Fibroblast of lung (primary cell): ENCODE measurements around the gene NTN1. TPM values are rescaled to one million over a fixed set of nuclear protein-coding genes. Genes with fewer than 3 reads are reported as not detected.

Experiments used
- DNase-seq, 2 donors: peaks; one replicate each; pipeline versions ENCODE4 v3.0.0 to v3.0.0-alpha.2; 2010; ENCODE audit warnings: low read depth in 2 of 2
- H2AFZ ChIP-seq: 2 replicates; pipeline ENCODE4 v1.5.1; 2012; ENCODE audit warnings: low read length, control low read depth, inconsistent platforms
- H3K27ac ChIP-seq: 2 replicates; pipeline ENCODE4 v1.5.1; 2011; ENCODE audit warnings: low read length, control low read depth; ENCODE audit not compliant: insufficient read depth
- H3K27me3 ChIP-seq: 2 replicates; pipeline ENCODE4 v1.5.1; 2011; ENCODE audit warnings: mild to moderate bottlenecking, low read length; ENCODE audit not compliant: control insufficient read depth, insufficient read depth
- H3K36me3 ChIP-seq: 2 replicates; pipeline ENCODE4 v1.5.1; 2011; ENCODE audit warnings: low read length; ENCODE audit not compliant: control insufficient read depth, insufficient read depth
- H3K4me1 ChIP-seq: 2 replicates; pipeline ENCODE4 v1.5.1; 2011; ENCODE audit warnings: low read length; ENCODE audit not compliant: control insufficient read depth, insufficient read depth; ENCODE audit errors: extremely low read depth
- H3K4me2 ChIP-seq: 2 replicates; pipeline ENCODE4 v1.5.1; 2011; ENCODE audit warnings: low read length, control low read depth; ENCODE audit not compliant: insufficient read depth; ENCODE audit errors: extremely low read depth
- H3K4me3 ChIP-seq, 4 experiments: fragments of 200-600 bp in 1 of 4; sonication (generic) in 1 of 4; replicated peaks in 1 of 4; 2 replicates each; pipeline ENCODE4 v1.5.1; 2011 to 2016; ENCODE audit warnings: low read length in 4 of 4, low read depth in 3 of 4, mild to moderate bottlenecking in 3 of 4, control low read depth in 2 of 4, inconsistent platforms in 1 of 4, mixed read lengths in 1 of 4; ENCODE audit not compliant: insufficient read depth in 1 of 4; ENCODE audit errors: control extremely low read depth in 1 of 4
- H3K79me2 ChIP-seq: 2 replicates; pipeline ENCODE4 v1.5.1; 2012; ENCODE audit warnings: mild to moderate bottlenecking, low read length, inconsistent platforms; ENCODE audit not compliant: control insufficient read depth, insufficient read depth
- H3K9ac ChIP-seq: 2 replicates; pipeline ENCODE4 v1.5.1; 2011; ENCODE audit warnings: mild to moderate bottlenecking, low read length, control low read depth; ENCODE audit not compliant: insufficient read depth
- H3K9me3 ChIP-seq: 2 replicates; pipeline ENCODE4 v1.5.1; 2012; ENCODE audit warnings: low read depth, low read length; ENCODE audit not compliant: control insufficient read depth, insufficient read depth
- H4K20me1 ChIP-seq: 2 replicates; pipeline ENCODE4 v1.5.1; 2011; ENCODE audit warnings: low read length; ENCODE audit not compliant: control insufficient read depth, insufficient read depth; ENCODE audit errors: extremely low read depth
- EZH2 ChIP-seq: IDR thresholded peaks from 2 replicates; pipeline ENCODE4 v1.5.1; 2012; ENCODE audit warnings: low read length, control low read depth, mild to moderate bottlenecking; ENCODE audit errors: missing control alignments
- polyA plus RNA-seq, 2 donors: library from polyadenylated mRNA; depleted of rRNA in 1 of 2; stranded (reverse) in 1 of 2; unstranded in 1 of 2; fragments of >200 nt; gene quantifications; 2 replicates each; pipeline ENCODE4 v1.2.1, GENCODE V29; 2011 to 2012; ENCODE audit warnings: missing spikeins in 1 of 2
- total RNA-seq: library from RNA; depleted of rRNA; stranded (reverse); fragments of >200 nt; gene quantifications from 2 replicates; pipeline ENCODE4 v1.2.1, GENCODE V29; 2014
- TF ChIP-seq, protein P1 (sequence below), 2 donors: IDR thresholded peaks in 1 of 2; conservative IDR thresholded peaks in 1 of 2; 1 replicate in 1 of 2; 2 replicates in 1 of 2; pipeline ENCODE4 v1.5.1; 2011 to 2012; ENCODE audit warnings: low read length in 2 of 2, control low read depth in 1 of 2, inconsistent platforms in 1 of 2, low read depth in 1 of 2, mild to moderate bottlenecking in 1 of 2

Gene NTN1
- total and polyA plus RNA-seq, 2 donors (not counting 1 experiment from before 2014, with no cell fraction given), result 0.17 to 3.1 TPM

DNA sequence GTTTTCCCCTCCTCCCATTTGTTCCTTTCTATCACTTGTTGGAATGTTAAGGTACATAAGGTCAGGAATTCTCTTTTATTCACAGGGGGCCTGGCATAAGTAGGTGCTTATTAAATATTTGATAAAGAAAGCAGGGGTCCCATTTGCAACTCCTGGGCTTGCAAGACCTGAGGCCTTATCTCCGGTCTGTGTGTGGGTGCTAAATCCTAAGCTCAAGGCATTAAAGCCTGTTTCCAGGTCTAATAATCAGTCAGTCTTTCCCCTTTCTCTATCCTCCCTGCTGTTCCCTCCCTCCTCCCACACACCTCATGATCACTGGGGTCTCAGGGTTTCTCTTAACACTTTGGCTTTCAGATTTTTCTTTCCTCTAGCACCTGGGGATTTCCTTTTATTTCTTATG, 17.1 kb downstream of the NTN1 start:
- no peaks in the 10 kb centered on the region for H3K36me3 ChIP-seq
- H3K4me1 ChIP-seq, result no peaks in the 10 kb centered on the region
- H2AFZ ChIP-seq, result no peak overlapping the region
- H3K79me2 ChIP-seq, result no peaks in the 10 kb centered on the region
- no peaks in the 10 kb centered on the region for H3K9me3 ChIP-seq
- H3K4me2 ChIP-seq, result no peak overlapping the region
- H3K27me3 ChIP-seq, result no peaks in the 10 kb centered on the region
- H3K27ac ChIP-seq, result no peak overlapping the region
- DNase-seq, result no peak
- H4K20me1 ChIP-seq, result no peaks in the 10 kb centered on the region
- H3K4me3 ChIP-seq, result no peak overlapping the region
- H3K9ac ChIP-seq, result no peak overlapping the region
- no peak for TF ChIP-seq EZH2
- TF ChIP-seq, protein P1, sequence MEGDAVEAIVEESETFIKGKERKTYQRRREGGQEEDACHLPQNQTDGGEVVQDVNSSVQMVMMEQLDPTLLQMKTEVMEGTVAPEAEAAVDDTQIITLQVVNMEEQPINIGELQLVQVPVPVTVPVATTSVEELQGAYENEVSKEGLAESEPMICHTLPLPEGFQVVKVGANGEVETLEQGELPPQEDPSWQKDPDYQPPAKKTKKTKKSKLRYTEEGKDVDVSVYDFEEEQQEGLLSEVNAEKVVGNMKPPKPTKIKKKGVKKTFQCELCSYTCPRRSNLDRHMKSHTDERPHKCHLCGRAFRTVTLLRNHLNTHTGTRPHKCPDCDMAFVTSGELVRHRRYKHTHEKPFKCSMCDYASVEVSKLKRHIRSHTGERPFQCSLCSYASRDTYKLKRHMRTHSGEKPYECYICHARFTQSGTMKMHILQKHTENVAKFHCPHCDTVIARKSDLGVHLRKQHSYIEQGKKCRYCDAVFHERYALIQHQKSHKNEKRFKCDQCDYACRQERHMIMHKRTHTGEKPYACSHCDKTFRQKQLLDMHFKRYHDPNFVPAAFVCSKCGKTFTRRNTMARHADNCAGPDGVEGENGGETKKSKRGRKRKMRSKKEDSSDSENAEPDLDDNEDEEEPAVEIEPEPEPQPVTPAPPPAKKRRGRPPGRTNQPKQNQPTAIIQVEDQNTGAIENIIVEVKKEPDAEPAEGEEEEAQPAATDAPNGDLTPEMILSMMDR (conservative IDR thresholded peaks at IDR 0.05 in 1 of 2, IDR thresholded peaks at IDR 0.05 in 1 of 2; ENCODE audit: low read depth in 1 of 2, low read length in 2 of 2), result no peak

DNA sequence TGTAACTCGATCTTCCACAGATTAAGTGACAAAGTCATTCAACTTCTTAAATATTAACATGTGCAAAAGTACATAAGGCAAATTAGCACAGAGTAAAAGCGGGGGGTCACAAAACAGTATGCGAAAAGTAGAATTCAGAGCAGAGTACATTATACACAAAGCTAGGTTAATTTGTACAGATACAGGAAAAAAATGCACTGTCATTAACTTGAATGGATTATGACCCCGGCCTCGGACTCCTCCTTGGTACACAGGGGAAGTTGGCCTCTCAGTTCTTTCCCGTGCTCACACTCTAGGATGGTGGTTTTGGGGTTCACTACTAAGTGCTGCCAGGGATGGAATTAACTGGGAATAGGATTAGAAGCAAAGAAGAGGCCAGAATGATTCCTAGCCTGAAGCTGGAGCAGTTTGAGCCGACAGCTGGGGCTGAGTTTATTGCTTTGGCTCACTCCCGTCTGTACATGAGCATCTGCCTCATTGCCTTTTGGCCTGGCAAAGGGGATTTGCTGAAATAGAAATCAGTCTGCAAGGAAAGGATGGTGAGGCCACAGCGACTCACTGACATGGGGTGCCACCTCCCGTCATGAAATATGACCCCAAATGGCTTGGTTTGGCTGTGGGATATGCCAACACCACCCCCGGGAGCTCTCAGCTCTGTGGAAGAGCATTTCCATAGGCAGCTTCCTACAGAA, 23.6 kb downstream of the NTN1 start:
- H3K9ac ChIP-seq, result no peak overlapping the region
- no peak overlapping the region for H3K27ac ChIP-seq
- no peak overlapping the region for H2AFZ ChIP-seq
- no peaks in the 10 kb centered on the region for H4K20me1 ChIP-seq
- no peaks in the 10 kb centered on the region for H3K79me2 ChIP-seq
- DNase-seq, result no peak
- no peaks in the 10 kb centered on the region for H3K4me1 ChIP-seq
- no peaks in the 10 kb centered on the region for H3K36me3 ChIP-seq
- TF ChIP-seq EZH2, result no peak
- TF ChIP-seq, protein P1 (conservative IDR thresholded peaks at IDR 0.05 in 1 of 2, IDR thresholded peaks at IDR 0.05 in 1 of 2; ENCODE audit: low read depth in 1 of 2, low read length in 2 of 2), result no peak
- H3K4me3 ChIP-seq, result no peak overlapping the region
- H3K27me3 ChIP-seq, result no peaks in the 10 kb centered on the region
- H3K9me3 ChIP-seq, result no peaks in the 10 kb centered on the region
- no peak overlapping the region for H3K4me2 ChIP-seq

DNA sequence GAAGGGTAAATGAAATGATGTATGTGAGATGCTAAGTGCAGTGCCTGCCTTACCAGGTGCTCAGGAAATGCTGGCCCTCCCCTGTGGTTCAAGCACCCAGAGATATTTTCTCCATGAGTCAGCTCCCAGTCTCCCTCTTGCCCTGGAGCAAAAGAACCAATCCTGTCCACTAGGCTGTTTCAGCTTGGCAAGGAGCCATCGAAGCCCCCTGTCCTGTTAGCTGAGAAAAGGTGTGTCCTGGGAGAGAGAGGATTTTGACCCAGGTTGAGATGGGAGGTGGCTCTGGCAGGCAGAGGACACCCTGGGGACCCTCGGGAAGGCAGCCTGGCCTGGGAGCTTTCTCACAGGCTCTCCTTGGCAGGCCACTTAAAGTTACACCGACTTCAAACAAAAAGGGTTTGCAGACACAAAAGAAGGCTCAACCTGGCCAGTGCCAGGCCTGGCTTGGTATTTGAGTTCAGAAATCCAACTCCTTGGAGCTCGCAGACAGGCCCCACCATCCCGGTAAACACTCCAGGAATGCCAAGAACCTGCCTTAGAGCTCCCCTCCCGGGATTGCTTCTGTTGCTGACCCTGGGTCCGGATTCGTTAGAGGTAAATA, 29.6 kb downstream of the NTN1 start:
- Histone ChIP-seq H3K4me1 (no peaks in the 10 kb centered on the region), H3K9me3 (no peaks in the 10 kb centered on the region), H3K36me3 (no peaks in the 10 kb centered on the region), H3K79me2 (no peaks in the 10 kb centered on the region), H4K20me1 (no peaks in the 10 kb centered on the region), H3K27ac (no peak overlapping the region), H3K27me3 (no peaks in the 10 kb centered on the region), H3K9ac (no peak overlapping the region), H3K4me2 (no peak overlapping the region), H2AFZ (no peak overlapping the region), H3K4me3 (no peak overlapping the region)
- TF ChIP-seq, protein P1 (conservative IDR thresholded peaks at IDR 0.05 in 1 of 2, IDR thresholded peaks at IDR 0.05 in 1 of 2; ENCODE audit: low read depth in 1 of 2, low read length in 2 of 2), result no peak
- TF ChIP-seq EZH2, result no peak
- peak in 1 of 2 donors; percentile 66 for DNase-seq
